22Rv1 (cell line): ENCODE results near the gene COG3.

Source experiments
- CTCF ChIP-seq: fragments of 450-650 bp; IDR thresholded peaks from 2 replicates; pipeline ENCODE4 v1.5.1; 2017; ENCODE audit warnings: mild to moderate bottlenecking
- ZFX ChIP-seq: fragments of 450-650 bp; IDR thresholded peaks from 2 replicates; pipeline ENCODE4 v1.6.1; 2017; ENCODE audit warnings: antibody characterized with exemption, borderline replicate concordance

GRCh38 chr13:45474584-45475454 lies 10.1 kb downstream of the COG3 start:
- TF ChIP-seq CTCF (no peak), ZFX (no peak)
